ENCODE results near the gene PPP2R3C. TPM values are rescaled to one million over a fixed set of nuclear protein-coding genes. Genes with fewer than 3 reads are reported as not detected.

PPP2R3C gene
- total and polyA plus RNA-seq, 2 donors (not counting 1 experiment from before 2014, with no cell fraction given): 32.6 to 61.9 TPM

GRCh38 chr14:35045798-35046047 lies 76.1 kb downstream of the PPP2R3C start:
- TF ChIP-seq CTCF (conservative IDR thresholded peaks at IDR 0.05 in 1 of 2, IDR thresholded peaks at IDR 0.05 in 1 of 2; ENCODE audit: low read depth in 1 of 2, low read length in 2 of 2): no peak
- no peak for TF ChIP-seq EZH2 (IDR thresholded peaks at IDR 0.05; ENCODE audit: low read length, missing control alignments)
- Histone ChIP-seq H3K4me1 (ENCODE audit: control insufficient read depth, extremely low read depth, insufficient read depth, low read length) (peaks cover 2% of the 10 kb centered on the region), H2AFZ (ENCODE audit: low read length) (peak overlapping the region; percentile 19), H3K9me3 (ENCODE audit: control insufficient read depth, insufficient read depth, low read depth, low read length) (no peaks in the 10 kb centered on the region), H3K27ac (ENCODE audit: insufficient read depth, low read length) (peak overlapping the region; percentile 82), H3K79me2 (ENCODE audit: control insufficient read depth, insufficient read depth, low read length) (peaks cover 18% of the 10 kb centered on the region), H3K4me2 (ENCODE audit: extremely low read depth, insufficient read depth, low read length) (peak overlapping the region; percentile 55), H3K27me3 (ENCODE audit: control insufficient read depth, insufficient read depth, low read length) (no peaks in the 10 kb centered on the region), H3K36me3 (ENCODE audit: control insufficient read depth, insufficient read depth, low read length) (peaks cover 2% of the 10 kb centered on the region), H3K4me3 (replicated peaks in 1 of 4; ENCODE audit: control extremely low read depth in 1 of 4, insufficient read depth in 1 of 4, low read depth in 3 of 4, low read length in 4 of 4) (peak overlapping the region; percentile 59 to 98 (median 88)), H3K9ac (ENCODE audit: insufficient read depth, low read length) (peak overlapping the region; percentile 96), H4K20me1 (ENCODE audit: control insufficient read depth, extremely low read depth, insufficient read depth, low read length) (no peaks in the 10 kb centered on the region)
- peak in 1 of 2 donors; percentile 48 for DNase-seq (ENCODE audit: low read depth in 2 of 2)

- DNase-seq (ENCODE audit: low read depth in 2 of 2): peak in 1 of 2 donors; percentile 64
- Histone ChIP-seq H3K9me3 (ENCODE audit: control insufficient read depth, insufficient read depth, low read depth, low read length) (no peaks in the 10 kb centered on the region), H3K4me3 (replicated peaks in 1 of 4; ENCODE audit: control extremely low read depth in 1 of 4, insufficient read depth in 1 of 4, low read depth in 3 of 4, low read length in 4 of 4) (peak overlapping the region; percentile 59 to 98 (median 88)), H3K9ac (ENCODE audit: insufficient read depth, low read length) (peak overlapping the region; percentile 96), H3K4me1 (ENCODE audit: control insufficient read depth, extremely low read depth, insufficient read depth, low read length) (peaks cover 2% of the 10 kb centered on the region), H3K36me3 (ENCODE audit: control insufficient read depth, insufficient read depth, low read length) (peaks cover 2% of the 10 kb centered on the region), H2AFZ (ENCODE audit: low read length) (peak overlapping the region; percentile 19), H3K79me2 (ENCODE audit: control insufficient read depth, insufficient read depth, low read length) (peaks cover 18% of the 10 kb centered on the region), H3K27me3 (ENCODE audit: control insufficient read depth, insufficient read depth, low read length) (no peaks in the 10 kb centered on the region), H4K20me1 (ENCODE audit: control insufficient read depth, extremely low read depth, insufficient read depth, low read length) (no peaks in the 10 kb centered on the region), H3K27ac (ENCODE audit: insufficient read depth, low read length) (peak overlapping the region; percentile 82), H3K4me2 (ENCODE audit: extremely low read depth, insufficient read depth, low read length) (peak overlapping the region; percentile 55)
- TF ChIP-seq EZH2 (IDR thresholded peaks at IDR 0.05; ENCODE audit: low read length, missing control alignments) (no peak), CTCF (conservative IDR thresholded peaks at IDR 0.05 in 1 of 2, IDR thresholded peaks at IDR 0.05 in 1 of 2; ENCODE audit: low read depth in 1 of 2, low read length in 2 of 2) (no peak)
Measured at GRCh38 chr14:35044939-35045797, 76.6 kb downstream of the PPP2R3C start.

- Histone ChIP-seq H3K9ac (ENCODE audit: insufficient read depth, low read length) (no peak overlapping the region), H3K4me3 (replicated peaks in 1 of 4; ENCODE audit: control extremely low read depth in 1 of 4, insufficient read depth in 1 of 4, low read depth in 3 of 4, low read length in 4 of 4) (no peak overlapping the region), H3K79me2 (ENCODE audit: control insufficient read depth, insufficient read depth, low read length) (peaks cover 13% of the 10 kb centered on the region), H3K27ac (ENCODE audit: insufficient read depth, low read length) (no peak overlapping the region), H3K4me2 (ENCODE audit: extremely low read depth, insufficient read depth, low read length) (no peak overlapping the region), H2AFZ (ENCODE audit: low read length) (no peak overlapping the region), H3K9me3 (ENCODE audit: control insufficient read depth, insufficient read depth, low read depth, low read length) (no peaks in the 10 kb centered on the region), H3K4me1 (ENCODE audit: control insufficient read depth, extremely low read depth, insufficient read depth, low read length) (peaks cover 2% of the 10 kb centered on the region), H4K20me1 (ENCODE audit: control insufficient read depth, extremely low read depth, insufficient read depth, low read length) (no peaks in the 10 kb centered on the region), H3K36me3 (ENCODE audit: control insufficient read depth, insufficient read depth, low read length) (no peaks in the 10 kb centered on the region), H3K27me3 (ENCODE audit: control insufficient read depth, insufficient read depth, low read length) (no peaks in the 10 kb centered on the region)
- TF ChIP-seq EZH2 (IDR thresholded peaks at IDR 0.05; ENCODE audit: low read length, missing control alignments) (no peak), CTCF (conservative IDR thresholded peaks at IDR 0.05 in 1 of 2, IDR thresholded peaks at IDR 0.05 in 1 of 2; ENCODE audit: low read depth in 1 of 2, low read length in 2 of 2) (no peak)
- no peak for DNase-seq (ENCODE audit: low read depth in 2 of 2)
Measured at GRCh38 chr14:35043046-35043445, 78.7 kb downstream of the PPP2R3C start.
